HG02970 (cell line): ENCODE results near the gene TSPAN18.

Source experiments
- ATAC-seq: cut with Tn5 transposase; IDR thresholded peaks from one replicate; pipeline ENCODE4 v1.9.1; 2021; ENCODE audit warnings: mild to moderate bottlenecking, moderate library complexity, moderate number of reproducible peaks; ENCODE audit not compliant: unreplicated experiment, low FRiP score

Gene TSPAN18

DNA sequence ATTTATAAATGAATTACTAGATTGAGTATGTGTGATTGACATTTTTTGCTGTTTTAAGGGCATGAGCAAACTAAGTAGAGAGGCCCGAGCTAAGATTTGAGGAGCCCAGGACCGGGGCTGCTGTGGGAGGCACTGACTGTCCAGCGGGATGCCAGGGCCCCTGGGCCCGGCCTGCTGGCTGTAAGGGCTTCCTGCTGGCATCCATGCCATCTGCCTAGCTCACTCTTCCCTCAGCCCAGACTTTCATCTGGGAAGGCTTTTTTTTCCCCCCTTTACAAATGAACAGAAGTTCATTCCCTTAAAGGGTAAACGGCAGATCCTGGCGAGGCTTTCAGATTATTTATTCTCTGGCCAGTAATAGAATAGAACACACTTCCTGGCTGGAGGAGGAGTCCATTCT, 239.9 kb downstream of the TSPAN18 start:
- no peak for ATAC-seq

GRCh38 chr11:44967930-44968496, 241.3 kb downstream of the TSPAN18 start:
- ATAC-seq: no peak

DNA sequence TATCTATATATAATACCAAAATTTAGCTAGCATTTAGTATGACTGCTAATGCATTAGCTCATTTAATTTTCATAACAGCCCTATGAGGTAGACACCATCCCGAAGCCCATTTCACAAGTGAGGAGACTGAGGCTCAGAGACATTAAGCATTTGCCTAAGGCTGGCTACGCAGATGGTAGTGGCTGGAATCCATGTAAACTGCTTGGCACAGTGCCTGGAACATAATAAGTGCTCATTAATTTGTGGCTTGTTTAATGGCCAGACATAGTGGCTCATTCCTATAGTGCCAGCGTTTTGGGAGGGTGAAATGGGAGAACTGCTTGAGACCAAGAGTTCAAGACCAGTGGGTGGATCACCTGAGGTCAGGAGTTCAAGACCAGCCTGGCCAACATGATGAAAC, 241.7 kb downstream of the TSPAN18 start:
- no peak for ATAC-seq

DNA sequence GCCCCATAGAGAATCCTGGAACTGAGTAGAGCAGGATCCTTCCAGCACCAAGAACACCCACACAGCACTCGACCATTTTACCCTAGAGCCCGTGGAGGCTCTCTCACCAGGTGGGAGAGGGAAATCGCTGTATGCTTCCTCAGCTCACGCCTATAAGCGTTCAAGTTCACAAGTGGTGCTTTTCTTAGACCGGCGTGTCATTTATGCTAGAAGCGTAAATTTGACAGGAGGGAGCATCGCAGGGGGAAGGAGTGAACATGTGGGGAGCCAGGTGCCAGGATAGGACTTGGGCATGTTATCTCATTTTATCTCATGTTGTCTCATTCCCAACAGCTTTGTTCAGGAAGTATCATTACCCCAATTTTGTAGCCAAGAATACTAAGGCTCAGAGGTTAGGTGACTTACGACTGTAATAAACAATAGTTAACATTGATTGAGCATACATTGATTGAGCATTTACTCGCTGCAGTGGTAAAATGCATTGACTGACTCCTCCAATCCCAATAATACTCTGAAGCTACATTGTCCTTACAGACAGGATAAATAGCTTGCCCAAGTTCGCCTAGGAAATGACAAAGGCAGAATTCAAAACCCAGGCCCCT, 243.0 kb downstream of the TSPAN18 start:
- ATAC-seq: no peak

GRCh38 chr11:44970293-44970692, 243.5 kb downstream of the TSPAN18 start:
- no peak for ATAC-seq

GRCh38 chr11:44971185-44971584, 244.4 kb downstream of the TSPAN18 start:
- no peak for ATAC-seq

- no peak for ATAC-seq
Measured at GRCh38 chr11:44972746-44973435, 246.1 kb downstream of the TSPAN18 start.

DNA sequence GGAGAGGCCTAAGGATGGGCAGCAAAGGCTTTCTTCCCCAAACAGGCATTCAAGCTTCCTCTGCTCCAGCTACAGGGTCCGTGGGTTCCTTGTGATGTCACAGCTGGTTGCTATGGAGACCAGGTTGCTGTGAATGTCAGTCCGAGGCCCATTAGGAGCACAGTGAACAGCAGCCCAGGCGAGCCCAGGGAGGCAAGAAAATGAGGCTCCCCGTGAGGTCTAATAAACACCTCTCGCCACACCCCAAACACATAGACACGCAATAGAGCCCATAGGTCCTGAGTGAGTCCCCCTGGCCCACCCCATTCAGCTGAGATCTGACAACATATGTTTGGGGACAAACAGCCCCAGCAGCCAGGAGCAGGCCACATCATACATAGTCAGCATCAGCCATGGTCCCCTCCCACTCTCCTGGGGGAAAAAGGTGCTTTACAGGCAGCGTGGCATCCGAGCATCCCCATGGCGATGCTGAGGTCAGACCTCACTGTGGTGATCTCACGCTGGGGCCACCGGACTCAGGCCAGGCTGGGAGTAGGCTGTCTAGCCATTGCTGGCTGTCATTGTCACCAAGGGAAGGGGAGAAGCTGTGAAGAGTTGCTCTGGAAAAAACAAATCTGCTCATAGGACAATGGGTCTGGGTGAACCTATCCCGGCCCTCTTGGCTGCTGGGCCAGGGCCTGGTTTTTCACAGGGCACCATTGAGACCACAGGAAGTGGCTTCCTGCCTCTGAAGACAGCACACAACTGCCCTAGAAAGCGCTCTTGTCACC, 247.1 kb downstream of the TSPAN18 start:
- no peak for ATAC-seq

GRCh38 chr11:44974402-44975000, 247.7 kb downstream of the TSPAN18 start:
- no peak for ATAC-seq

GRCh38 chr11:44976576-44976975, 249.8 kb downstream of the TSPAN18 start:
- no peak for ATAC-seq

GRCh38 chr11:44977493-44977984, 250.8 kb downstream of the TSPAN18 start:
- ATAC-seq: no peak

GRCh38 chr11:44978274-44978960, 251.7 kb downstream of the TSPAN18 start:
- ATAC-seq: no peak

DNA sequence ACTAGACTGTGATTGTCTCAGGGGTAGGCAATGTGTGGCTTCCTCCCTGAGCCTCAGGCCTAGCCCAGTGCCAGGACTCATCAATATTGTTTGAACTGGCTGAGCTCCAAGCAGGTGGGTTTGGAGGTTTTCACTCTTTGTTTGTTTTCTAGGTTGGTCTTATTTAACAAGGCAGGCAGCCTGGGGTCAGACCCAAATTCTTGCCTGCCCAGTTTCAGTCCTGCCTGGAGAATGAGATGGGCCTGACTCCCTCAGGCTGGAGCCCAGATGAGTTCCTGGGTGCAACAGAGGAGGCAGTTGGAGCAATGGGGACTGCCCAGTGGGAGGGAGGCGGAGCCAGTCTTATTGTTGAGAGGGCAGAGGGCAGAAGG, 252.2 kb downstream of the TSPAN18 start:
- no peak for ATAC-seq

DNA sequence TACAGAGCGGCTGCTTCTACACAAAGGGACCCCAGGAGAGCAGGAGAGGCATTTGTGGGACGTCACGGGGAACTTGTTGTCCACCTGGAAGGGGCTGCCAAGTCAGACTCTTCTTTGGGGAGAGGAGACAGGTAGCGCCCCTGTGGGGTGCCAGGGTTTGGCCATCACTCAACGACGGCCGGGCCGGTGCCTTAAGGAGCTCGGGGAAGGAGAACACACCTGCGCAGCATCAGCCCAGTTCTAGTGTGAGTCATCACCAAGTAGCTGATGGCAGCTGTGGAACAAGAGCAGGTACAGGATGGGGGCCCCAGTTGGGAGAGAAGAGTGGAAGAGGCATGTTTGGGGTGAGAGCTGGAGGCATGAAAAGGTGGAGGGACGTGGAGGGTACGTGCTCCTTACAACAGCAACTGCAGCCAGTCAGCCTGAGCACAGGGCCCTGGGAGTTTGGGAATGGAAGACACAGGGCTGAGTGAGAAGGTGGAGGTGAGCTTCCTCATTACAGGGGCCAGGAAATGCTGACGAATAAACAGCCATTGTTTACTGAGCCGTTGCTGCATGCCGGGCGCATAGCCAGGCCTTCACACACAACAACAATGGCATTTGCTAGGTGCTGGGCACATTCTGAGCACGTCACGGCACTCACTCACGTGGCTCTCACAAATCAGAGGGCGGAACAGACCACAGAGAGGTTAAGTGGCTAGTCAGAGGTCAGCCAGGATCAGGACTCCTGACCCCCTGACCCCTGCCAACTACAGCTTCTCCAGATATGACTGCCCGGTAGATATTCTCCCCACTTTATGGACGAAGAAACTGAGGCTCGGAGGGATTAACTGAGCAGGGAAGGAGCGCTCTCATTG, 253.0 kb downstream of the TSPAN18 start:
- ATAC-seq: no peak

GRCh38 chr11:44980533-44981427, 254.0 kb downstream of the TSPAN18 start:
- no peak for ATAC-seq
